ENCODE data around the gene LIN28B.
"Not testable (repeated sequence)": the region's sequence is repeated elsewhere in the genome, so short reads cannot be mapped to it uniquely, and the experiment has no call there.

Gene LIN28B

DNA sequence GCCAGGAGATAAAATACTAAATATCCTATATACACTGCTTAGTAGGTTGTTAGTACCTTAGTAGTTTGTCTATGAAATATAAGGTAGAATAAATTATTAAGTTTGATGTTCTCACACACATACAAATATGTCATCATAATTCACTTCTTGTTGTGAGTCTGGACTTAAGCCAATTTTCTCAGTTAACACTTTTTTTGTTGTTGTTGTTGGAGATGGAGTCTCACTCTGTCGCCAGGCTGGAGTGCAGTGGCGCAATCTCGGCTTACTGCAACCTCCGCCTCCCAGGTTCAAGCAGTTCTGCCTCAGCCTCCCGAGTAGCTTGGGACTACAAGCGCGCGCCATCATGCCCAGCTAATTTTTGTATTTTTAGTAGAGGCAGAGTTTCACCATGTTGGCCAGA lies 119.5 kb downstream of the LIN28B start:
- not testable (repeated sequence) for H4K12ac ChIP-seq (ENCODE audit: low read depth, low read length); H3K27me3 ChIP-seq (ENCODE audit: insufficient read depth, low read length); H3K79me1 ChIP-seq (ENCODE audit: low read length); H2BK12ac ChIP-seq (ENCODE audit: low read length); H4K91ac ChIP-seq (ENCODE audit: low read depth, low read length); H3K79me2 ChIP-seq (ENCODE audit: control insufficient read depth, insufficient read depth, low read length, poor library complexity); H3K4ac ChIP-seq (ENCODE audit: low read depth, low read length); H3K9me3 ChIP-seq (ENCODE audit: insufficient read depth, low read depth, low read length); H3K18ac ChIP-seq (ENCODE audit: low read length); H3K27ac ChIP-seq (ENCODE audit: low read depth, low read length); H3K4me3 ChIP-seq (ENCODE audit: low read depth, low read length); H2AFZ ChIP-seq (ENCODE audit: insufficient read depth, low read length, poor library complexity); H2BK120ac ChIP-seq (ENCODE audit: insufficient read depth, low read length, poor library complexity); H3K9ac ChIP-seq (ENCODE audit: low read length); H3K23ac ChIP-seq (ENCODE audit: low read length); H3K14ac ChIP-seq (ENCODE audit: low read length); H2AK5ac ChIP-seq (ENCODE audit: low read length); H3K4me1 ChIP-seq (ENCODE audit: control insufficient read depth in 1 of 2, insufficient read depth in 2 of 2, low read length in 2 of 2); H3K36me3 ChIP-seq (ENCODE audit: control insufficient read depth in 1 of 2, insufficient read depth in 2 of 2, low read length in 2 of 2); H3K4me2 ChIP-seq (ENCODE audit: low read length); H4K8ac ChIP-seq (ENCODE audit: low read depth, low read length); H2BK5ac ChIP-seq (ENCODE audit: low read depth, low read length, poor library complexity)
- WGBS (ENCODE audit: extremely low coverage, insufficient coverage, insufficient read length) = no CpG with 5 or more reads among the region's 8 CpGs
- peak in 1 of 2 donors; percentile 14 for DNase-seq

DNA sequence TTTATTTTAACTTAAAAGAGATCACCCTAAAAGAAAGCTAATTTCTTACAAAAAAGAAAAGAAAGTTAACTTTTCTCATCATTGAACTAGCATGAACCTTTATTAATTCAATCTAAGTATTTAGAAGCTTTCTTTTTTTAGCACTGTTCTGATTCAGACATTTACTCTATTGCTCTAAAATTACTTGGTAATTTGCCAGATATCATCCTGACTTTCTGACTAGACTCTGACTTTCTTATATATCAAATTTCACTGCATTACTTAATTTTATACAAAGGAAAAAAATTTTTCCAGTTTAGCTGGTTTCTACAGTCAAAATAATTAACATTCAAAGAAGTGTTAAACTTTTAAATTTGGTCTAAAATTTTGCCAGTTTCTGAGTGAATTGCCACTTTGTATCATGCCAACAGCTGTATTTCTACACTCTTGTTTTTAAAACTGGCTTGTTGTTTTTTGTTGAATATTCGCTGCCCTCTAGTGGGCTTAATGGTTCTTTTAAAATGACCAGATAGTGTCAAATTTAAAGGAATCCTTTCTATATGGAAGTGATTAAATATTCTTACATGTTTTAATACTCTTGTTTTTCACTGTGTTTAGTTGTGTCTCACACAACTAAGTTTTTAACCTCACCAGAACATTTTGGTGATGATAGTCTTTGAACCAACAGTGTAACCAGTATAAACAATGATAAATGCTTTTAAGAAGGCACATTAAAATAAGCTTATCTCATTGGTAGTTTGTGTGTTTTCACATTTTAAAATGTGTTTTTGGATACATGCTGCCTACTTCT lies 120.9 kb downstream of the LIN28B start:
- Histone ChIP-seq H2AFZ (ENCODE audit: insufficient read depth, low read length, poor library complexity) (no peak overlapping the region), H3K23ac (ENCODE audit: low read length) (no peak overlapping the region), H3K36me3 (ENCODE audit: control insufficient read depth in 1 of 2, insufficient read depth in 2 of 2, low read length in 2 of 2) (peaks cover 3 to 4% of the 10 kb centered on the region in 2 experiments), H2AK5ac (ENCODE audit: low read length) (no peak overlapping the region), H3K79me1 (ENCODE audit: low read length) (peaks cover 2% of the 10 kb centered on the region), H3K9me3 (ENCODE audit: insufficient read depth, low read depth, low read length) (no peaks in the 10 kb centered on the region), H3K4me3 (ENCODE audit: low read depth, low read length) (no peak overlapping the region), H3K4me1 (ENCODE audit: control insufficient read depth in 1 of 2, insufficient read depth in 2 of 2, low read length in 2 of 2) (peaks cover 0 to 2% of the 10 kb centered on the region in 2 experiments), H3K4me2 (ENCODE audit: low read length) (no peak overlapping the region), H4K12ac (ENCODE audit: low read depth, low read length) (no peak overlapping the region), H2BK12ac (ENCODE audit: low read length) (no peak overlapping the region), H3K9ac (ENCODE audit: low read length) (no peak overlapping the region), H3K27ac (ENCODE audit: low read depth, low read length) (no peak overlapping the region), H2BK120ac (ENCODE audit: insufficient read depth, low read length, poor library complexity) (no peak overlapping the region), H3K27me3 (ENCODE audit: insufficient read depth, low read length) (no peaks in the 10 kb centered on the region), H3K79me2 (ENCODE audit: control insufficient read depth, insufficient read depth, low read length, poor library complexity) (no peaks in the 10 kb centered on the region), H3K4ac (ENCODE audit: low read depth, low read length) (no peak overlapping the region), H3K18ac (ENCODE audit: low read length) (no peak overlapping the region), H4K91ac (ENCODE audit: low read depth, low read length) (no peak overlapping the region), H3K14ac (ENCODE audit: low read length) (no peak overlapping the region), H2BK5ac (ENCODE audit: low read depth, low read length, poor library complexity) (no peak overlapping the region), H4K8ac (ENCODE audit: low read depth, low read length) (no peak overlapping the region)
- peak; percentile 12 to 74 for DNase-seq
- WGBS (ENCODE audit: extremely low coverage, insufficient coverage, insufficient read length) = no CpG with 5 or more reads among the region's 1 CpG

DNA sequence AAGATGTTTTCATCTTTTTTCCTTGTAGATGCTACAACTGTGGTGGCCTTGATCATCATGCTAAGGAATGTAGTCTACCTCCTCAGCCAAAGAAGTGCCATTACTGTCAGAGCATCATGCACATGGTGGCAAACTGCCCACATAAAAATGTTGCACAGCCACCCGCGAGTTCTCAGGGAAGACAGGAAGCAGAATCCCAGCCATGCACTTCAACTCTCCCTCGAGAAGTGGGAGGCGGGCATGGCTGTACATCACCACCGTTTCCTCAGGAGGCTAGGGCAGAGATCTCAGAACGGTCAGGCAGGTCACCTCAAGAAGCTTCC lies 121.4 kb downstream of the LIN28B start:
- peak overlapping the region; percentile 35 for H4K8ac ChIP-seq (ENCODE audit: low read depth, low read length)
- H3K9me3 ChIP-seq (ENCODE audit: insufficient read depth, low read depth, low read length) = no peaks in the 10 kb centered on the region
- H3K14ac ChIP-seq (ENCODE audit: low read length) = no peak overlapping the region
- no peak overlapping the region for H3K23ac ChIP-seq (ENCODE audit: low read length)
- H4K12ac ChIP-seq (ENCODE audit: low read depth, low read length) = no peak overlapping the region
- no peaks in the 10 kb centered on the region for H3K79me1 ChIP-seq (ENCODE audit: low read length)
- no CpG with 5 or more reads among the region's 6 CpGs for WGBS (ENCODE audit: extremely low coverage, insufficient coverage, insufficient read length)
- no peak overlapping the region for H3K9ac ChIP-seq (ENCODE audit: low read length)
- no peaks in the 10 kb centered on the region for H3K27me3 ChIP-seq (ENCODE audit: insufficient read depth, low read length)
- H3K4me2 ChIP-seq (ENCODE audit: low read length) = no peak overlapping the region
- H3K4me1 ChIP-seq (ENCODE audit: control insufficient read depth in 1 of 2, insufficient read depth in 2 of 2, low read length in 2 of 2) = peaks cover 0 to 2% of the 10 kb centered on the region in 2 experiments
- H3K79me2 ChIP-seq (ENCODE audit: control insufficient read depth, insufficient read depth, low read length, poor library complexity) = no peaks in the 10 kb centered on the region
- H2AFZ ChIP-seq (ENCODE audit: insufficient read depth, low read length, poor library complexity) = no peak overlapping the region
- no peak overlapping the region for H3K4ac ChIP-seq (ENCODE audit: low read depth, low read length)
- peak overlapping the region; percentile 51 for H3K18ac ChIP-seq (ENCODE audit: low read length)
- no peak for DNase-seq
- peaks cover 3 to 4% of the 10 kb centered on the region in 2 experiments for H3K36me3 ChIP-seq (ENCODE audit: control insufficient read depth in 1 of 2, insufficient read depth in 2 of 2, low read length in 2 of 2)
- H2BK5ac ChIP-seq (ENCODE audit: low read depth, low read length, poor library complexity) = no peak overlapping the region
- no peak overlapping the region for H3K27ac ChIP-seq (ENCODE audit: low read depth, low read length)
- no peak overlapping the region for H2BK120ac ChIP-seq (ENCODE audit: insufficient read depth, low read length, poor library complexity)
- no peak overlapping the region for H2AK5ac ChIP-seq (ENCODE audit: low read length)
- no peak overlapping the region for H3K4me3 ChIP-seq (ENCODE audit: low read depth, low read length)
- no peak overlapping the region for H2BK12ac ChIP-seq (ENCODE audit: low read length)
- H4K91ac ChIP-seq (ENCODE audit: low read depth, low read length) = no peak overlapping the region

DNA sequence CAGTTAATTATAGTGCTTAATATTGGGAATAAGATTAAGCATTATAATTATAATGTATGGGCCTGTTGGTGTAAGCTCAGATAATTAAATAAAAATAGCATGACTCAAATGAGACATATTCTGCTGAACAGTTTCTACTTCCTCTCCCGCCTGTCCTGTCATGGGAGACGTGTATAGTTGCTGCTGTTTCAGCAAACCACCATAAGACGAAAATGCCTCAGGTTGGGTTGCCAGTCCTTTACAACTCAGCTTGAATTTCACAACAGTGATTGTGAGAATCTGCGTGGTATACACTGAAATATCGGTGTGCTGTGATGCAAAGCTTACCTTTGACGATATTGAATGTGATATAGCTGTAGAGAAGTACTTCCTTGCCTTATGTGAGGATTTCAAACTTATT lies 123.4 kb downstream of the LIN28B start:
- H4K12ac ChIP-seq (ENCODE audit: low read depth, low read length) = no peak overlapping the region
- no peak overlapping the region for H3K27ac ChIP-seq (ENCODE audit: low read depth, low read length)
- H3K9ac ChIP-seq (ENCODE audit: low read length) = no peak overlapping the region
- peak; percentile 59 to 78 for DNase-seq
- no peak overlapping the region for H2AFZ ChIP-seq (ENCODE audit: insufficient read depth, low read length, poor library complexity)
- H3K27me3 ChIP-seq (ENCODE audit: insufficient read depth, low read length) = no peaks in the 10 kb centered on the region
- no peak overlapping the region for H3K18ac ChIP-seq (ENCODE audit: low read length)
- peaks cover 4 to 5% of the 10 kb centered on the region in 2 experiments for H3K36me3 ChIP-seq (ENCODE audit: control insufficient read depth in 1 of 2, insufficient read depth in 2 of 2, low read length in 2 of 2)
- no peak overlapping the region for H2BK5ac ChIP-seq (ENCODE audit: low read depth, low read length, poor library complexity)
- no peaks in the 10 kb centered on the region for H3K79me1 ChIP-seq (ENCODE audit: low read length)
- H3K79me2 ChIP-seq (ENCODE audit: control insufficient read depth, insufficient read depth, low read length, poor library complexity) = no peaks in the 10 kb centered on the region
- no peak overlapping the region for H3K14ac ChIP-seq (ENCODE audit: low read length)
- no CpG with 5 or more reads among the region's 6 CpGs for WGBS (ENCODE audit: extremely low coverage, insufficient coverage, insufficient read length)
- H2AK5ac ChIP-seq (ENCODE audit: low read length) = no peak overlapping the region
- H3K23ac ChIP-seq (ENCODE audit: low read length) = no peak overlapping the region
- H3K4me2 ChIP-seq (ENCODE audit: low read length) = no peak overlapping the region
- H2BK12ac ChIP-seq (ENCODE audit: low read length) = no peak overlapping the region
- H3K4me1 ChIP-seq (ENCODE audit: control insufficient read depth in 1 of 2, insufficient read depth in 2 of 2, low read length in 2 of 2) = peaks cover 0 to 2% of the 10 kb centered on the region in 2 experiments
- no peak overlapping the region for H4K91ac ChIP-seq (ENCODE audit: low read depth, low read length)
- no peak overlapping the region for H3K4ac ChIP-seq (ENCODE audit: low read depth, low read length)
- no peak overlapping the region for H3K4me3 ChIP-seq (ENCODE audit: low read depth, low read length)
- H2BK120ac ChIP-seq (ENCODE audit: insufficient read depth, low read length, poor library complexity) = no peak overlapping the region
- H4K8ac ChIP-seq (ENCODE audit: low read depth, low read length) = no peak overlapping the region
- no peaks in the 10 kb centered on the region for H3K9me3 ChIP-seq (ENCODE audit: insufficient read depth, low read depth, low read length)
